Forelimb muscle (tissue), 1 donor: Measurements from ENCODE around the gene MED29. TPM values are rescaled to one million over a fixed set of nuclear protein-coding genes. Genes with fewer than 3 reads are reported as not detected.
A peak's percentile ranks its signal among the peaks of the same experiment; 100 is the strongest.

ENCODE experiments used
- DNase-seq: peaks from one replicate; pipeline ENCODE4 v3.0.0-alpha.2; 2013; ENCODE audit warnings: low read depth
- polyA plus RNA-seq: library from polyadenylated mRNA; unstranded; fragments of 120-200 nt; gene quantifications from one replicate; pipeline ENCODE4 v1.2.1, GENCODE V29; 2013; ENCODE audit not compliant: insufficient read length

Gene MED29
- polyA plus RNA-seq, 1 donor = 23.9 TPM

DNA sequence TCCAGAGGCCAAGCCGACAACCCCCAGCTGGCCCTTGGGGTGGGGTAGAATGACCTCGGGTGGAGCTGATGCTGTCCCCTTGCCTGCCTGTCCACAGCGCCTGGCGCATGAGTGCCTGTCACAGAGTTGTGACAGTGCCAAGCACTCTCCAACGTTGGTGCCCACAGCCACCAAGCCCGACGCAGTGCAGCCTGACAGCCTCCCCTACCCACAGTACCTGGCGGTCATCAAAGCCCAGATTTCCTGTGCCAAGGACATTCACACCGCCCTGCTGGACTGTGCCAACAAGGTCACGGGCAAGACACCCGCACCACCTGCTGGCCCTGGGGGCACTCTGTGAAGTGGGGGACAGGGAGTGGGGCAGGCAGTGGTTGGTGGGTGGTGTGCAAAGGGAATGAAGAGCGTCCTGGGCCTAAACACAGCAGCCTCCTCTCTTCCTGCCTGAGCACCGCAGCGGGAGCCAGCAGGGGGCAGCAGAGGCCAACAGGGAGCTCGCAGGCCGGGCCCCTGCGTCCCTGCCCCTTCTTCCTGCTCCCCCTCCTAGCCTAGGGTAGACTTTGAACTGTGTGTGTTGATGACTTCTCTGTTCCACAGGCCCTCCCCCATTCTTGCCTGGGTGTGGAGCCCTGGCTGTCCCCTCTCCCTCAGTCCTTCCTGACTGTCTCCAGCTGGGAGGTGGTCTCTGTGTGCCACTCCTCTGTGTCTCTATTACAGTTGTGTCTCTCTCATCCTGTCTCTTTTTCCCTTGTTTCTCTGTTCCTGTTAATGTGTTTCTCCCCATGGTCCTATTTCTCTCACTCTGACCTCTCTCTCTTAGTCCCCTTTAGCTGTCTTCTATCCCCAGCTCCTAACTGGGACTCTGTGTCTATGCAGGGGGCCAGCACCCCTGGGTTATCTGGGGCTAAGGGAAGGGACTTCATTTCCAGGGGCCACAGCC lies 6.5 kb downstream of the MED29 start:
- DNase-seq = no peak

DNA sequence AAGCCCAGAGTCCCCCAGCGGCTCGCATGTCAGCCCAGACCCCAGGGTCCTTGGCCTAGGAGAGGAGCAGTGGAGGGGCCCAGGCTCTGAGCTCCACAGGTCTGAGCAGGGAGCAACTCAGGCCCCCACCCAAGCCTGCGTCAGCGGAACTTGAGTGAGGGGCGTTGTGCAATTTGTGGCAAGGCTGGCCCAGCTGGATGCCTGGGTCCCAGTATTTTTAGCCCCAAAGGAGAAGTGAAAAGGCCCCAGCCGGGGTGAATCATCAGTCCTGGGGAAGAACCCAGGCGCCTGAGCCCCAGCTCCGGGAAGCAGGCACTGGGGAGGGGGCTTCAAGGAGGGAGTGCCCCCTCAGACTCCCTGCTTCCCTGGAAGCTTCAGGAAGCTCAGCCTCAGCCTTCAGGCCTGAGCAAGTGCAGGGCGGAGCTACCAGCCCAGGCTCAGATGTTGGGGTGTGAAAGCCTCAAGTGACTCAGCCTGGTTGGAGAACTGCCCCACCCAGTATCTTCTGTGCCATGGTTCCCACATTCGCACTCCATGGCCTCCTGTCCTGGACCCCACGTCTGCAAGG lies 7.2 kb downstream of the MED29 start:
- DNase-seq = no peak

GRCh38 chr19:39399668-39400050 lies 8.5 kb downstream of the MED29 start:
- DNase-seq = no peak

- DNase-seq = no peak
Observed at GRCh38 chr19:39400061-39400460, 8.9 kb downstream of the MED29 start.

DNA sequence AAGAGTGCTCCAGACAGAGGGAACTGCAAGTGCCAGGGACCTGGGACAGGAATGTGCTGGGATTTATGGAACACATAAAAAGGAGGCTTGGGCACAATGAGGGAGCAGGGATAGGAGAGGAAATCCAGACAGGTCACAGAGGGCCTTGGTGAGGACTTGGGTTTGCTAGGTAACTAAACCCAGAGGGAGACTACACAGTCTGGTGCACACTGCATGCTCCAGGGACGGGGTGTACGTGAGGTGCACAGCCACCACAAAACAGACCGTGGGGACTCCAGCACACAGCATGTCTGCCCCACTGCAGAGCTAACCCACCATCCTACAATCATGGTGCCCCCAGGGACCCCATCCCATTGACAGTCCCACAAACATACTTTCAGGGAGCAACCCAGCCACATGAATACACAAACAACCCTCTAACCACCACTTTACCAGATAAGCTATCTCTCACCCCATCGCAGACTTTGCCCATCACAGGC lies 9.9 kb downstream of the MED29 start:
- DNase-seq = no peak

- no peak for DNase-seq
Observed at GRCh38 chr19:39401549-39402345, 10.6 kb downstream of the MED29 start.

GRCh38 chr19:39402346-39403300 lies 11.4 kb downstream of the MED29 start:
- DNase-seq = peak; percentile 84

DNA sequence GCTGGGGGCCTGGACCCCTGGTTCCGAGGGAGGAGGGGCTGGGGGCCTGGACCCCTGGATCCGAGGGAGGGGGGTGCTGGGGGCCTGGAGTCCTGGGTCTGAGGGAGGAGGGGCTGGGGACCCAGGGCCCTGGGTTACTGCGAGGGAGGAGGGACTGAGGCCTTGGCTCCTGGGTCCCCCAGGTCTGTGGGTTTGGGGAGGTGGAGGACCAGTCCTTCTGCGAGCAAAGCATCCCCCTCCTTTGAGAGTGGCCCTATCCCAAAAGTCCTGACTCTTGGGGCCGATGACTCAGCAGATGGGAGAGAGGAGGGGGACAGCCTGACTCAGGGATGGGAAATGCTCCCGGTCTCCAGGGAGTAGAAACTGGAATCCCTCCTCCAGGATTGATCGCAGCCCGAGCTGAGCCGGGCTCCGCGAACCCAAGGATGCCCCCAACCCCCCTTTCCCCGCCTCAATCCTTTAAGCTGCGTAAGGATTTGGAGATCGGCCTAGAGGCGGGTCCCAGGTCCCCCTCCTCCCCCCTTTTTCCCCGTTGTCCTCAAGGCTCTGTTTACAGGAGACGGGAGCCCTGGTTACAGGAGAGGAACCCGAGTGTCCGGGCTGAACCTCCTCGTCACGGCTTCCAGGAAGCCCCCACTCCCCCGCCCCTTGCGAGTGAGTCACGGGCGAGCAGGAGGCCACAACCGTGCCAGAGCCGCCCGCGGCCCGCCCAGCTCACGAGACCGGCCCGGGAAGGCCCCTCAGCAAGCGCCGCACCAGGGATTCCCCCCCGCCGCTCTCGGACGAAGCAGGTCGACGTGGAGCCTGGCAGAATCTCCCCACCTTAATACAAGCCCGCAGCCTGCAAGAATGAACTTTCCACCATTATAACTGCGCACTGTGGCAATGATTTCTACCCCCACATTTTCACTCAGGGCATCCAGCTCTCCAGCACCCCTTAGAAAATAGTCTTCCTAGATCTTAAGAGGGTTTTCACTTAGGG lies 12.4 kb downstream of the MED29 start:
- peak; percentile 92 for DNase-seq

DNA sequence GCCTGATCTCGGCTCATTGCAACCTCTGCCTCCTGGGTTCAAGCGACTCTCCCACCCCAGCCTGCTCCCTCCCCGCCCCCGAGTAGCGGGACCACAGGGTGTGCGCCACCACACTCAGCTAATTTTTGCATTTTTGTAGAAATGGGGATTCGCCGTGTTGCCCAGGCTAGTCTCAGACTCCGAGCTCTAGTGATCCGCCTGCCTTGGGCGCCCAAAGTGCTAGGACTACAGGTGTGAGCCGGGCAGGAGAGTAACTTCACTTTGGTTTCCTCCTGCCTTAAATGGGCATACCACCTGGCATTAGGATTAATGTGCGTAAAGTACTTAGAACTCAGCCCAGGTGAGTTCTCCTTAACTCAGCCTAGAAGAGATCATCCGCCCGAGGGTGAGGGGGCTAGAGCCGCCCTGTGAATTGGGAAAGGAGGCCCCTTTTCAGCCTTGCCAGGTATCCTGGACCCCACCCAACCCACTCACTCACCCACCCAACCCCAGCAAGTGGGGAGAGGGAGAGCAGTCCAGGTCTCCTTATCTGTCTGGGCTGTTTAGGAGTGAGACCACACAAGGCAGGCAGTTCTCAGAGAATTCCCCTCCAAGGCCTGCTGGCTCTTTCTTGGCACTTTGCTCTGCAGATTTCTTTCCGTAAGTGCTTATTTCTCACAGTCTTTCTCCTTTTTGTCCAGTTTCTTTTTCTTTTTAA lies 14.2 kb downstream of the MED29 start:
- no peak for DNase-seq

DNA sequence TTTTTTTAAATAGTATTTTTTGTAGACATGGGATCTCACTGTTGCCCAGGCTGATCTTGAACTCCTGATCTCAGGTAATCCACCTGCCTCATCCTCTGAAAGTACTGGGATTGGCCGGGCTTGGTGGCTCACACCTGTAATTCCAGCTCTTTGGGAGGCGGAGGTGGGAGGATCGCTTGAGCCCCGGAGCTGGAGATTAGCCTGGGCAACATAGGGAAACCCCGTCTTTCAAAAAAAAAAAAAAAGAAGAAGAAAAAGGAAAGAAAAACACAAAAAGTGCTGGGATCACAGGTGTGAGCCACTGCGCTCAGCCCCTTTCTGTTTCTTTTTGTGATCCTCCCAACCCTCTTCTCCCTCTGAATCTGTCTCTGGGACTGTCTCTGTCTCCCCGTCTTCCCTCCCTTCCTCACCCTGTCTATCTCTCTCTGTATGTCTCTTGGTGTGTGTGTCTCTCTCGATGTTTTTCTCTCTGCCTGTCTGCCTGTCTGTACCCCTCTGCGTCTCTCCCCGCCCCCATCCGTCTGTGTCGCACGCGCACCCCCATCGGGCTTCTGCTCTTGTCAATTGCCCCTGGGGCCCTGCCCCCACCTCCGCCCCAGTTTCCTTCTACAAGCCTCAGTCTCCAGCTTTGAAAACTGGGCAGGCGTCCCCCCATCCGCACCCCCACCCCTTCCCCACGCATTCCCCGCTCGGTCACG lies 14.9 kb downstream of the MED29 start:
- DNase-seq = no peak

DNA sequence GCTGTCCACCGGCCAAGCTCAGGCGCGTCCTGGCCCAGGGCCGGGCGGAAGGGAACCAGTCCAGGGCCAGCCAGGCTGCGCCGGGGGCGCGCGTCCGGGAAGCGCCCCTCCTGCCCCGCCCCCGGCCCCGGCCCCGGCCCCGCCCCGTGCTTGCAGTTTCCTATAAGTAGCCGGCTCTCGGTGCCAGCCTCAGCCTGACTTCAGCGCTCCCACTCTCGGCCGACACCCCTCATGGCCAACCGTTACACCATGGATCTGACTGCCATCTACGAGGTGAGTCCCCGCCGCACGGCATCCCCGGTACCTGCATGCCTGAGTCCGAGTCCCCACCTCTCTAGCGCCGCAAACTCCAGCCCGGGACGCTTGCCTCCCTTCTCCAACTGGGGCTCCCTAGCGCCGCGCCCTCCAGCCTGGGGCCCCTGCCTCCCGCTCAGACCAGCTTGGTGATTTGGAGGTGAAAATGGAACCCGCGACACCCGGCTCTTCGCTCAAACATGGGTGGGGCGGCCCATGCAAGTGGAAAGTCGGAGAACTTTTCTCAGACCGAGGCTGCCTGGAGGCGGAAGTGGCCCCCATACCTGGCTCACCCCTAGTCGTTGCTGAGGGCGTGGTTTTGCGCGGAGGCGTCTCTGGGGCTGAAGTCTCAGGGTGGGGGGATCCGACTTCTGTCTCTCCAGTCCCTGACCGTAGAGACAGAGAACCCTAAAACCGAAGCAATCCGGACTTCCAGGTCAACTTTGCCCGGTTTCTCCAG lies 15.7 kb downstream of the MED29 start, which contains the start of gene ZFP36:
Gene ZFP36 (plus strand): TSS at position 192 of the 754 bp plus-strand sequence. CDS start 58 bp downstream, at position 250.
- DNase-seq = no peak

- no peak for DNase-seq
Observed at GRCh38 chr19:39407410-39407659, 16.2 kb downstream of the MED29 start.

- DNase-seq = no peak
Observed at GRCh38 chr19:39407660-39408391, 16.6 kb downstream of the MED29 start.

- DNase-seq = no peak
Observed at GRCh38 chr19:39408392-39409207, 17.4 kb downstream of the MED29 start.

DNA sequence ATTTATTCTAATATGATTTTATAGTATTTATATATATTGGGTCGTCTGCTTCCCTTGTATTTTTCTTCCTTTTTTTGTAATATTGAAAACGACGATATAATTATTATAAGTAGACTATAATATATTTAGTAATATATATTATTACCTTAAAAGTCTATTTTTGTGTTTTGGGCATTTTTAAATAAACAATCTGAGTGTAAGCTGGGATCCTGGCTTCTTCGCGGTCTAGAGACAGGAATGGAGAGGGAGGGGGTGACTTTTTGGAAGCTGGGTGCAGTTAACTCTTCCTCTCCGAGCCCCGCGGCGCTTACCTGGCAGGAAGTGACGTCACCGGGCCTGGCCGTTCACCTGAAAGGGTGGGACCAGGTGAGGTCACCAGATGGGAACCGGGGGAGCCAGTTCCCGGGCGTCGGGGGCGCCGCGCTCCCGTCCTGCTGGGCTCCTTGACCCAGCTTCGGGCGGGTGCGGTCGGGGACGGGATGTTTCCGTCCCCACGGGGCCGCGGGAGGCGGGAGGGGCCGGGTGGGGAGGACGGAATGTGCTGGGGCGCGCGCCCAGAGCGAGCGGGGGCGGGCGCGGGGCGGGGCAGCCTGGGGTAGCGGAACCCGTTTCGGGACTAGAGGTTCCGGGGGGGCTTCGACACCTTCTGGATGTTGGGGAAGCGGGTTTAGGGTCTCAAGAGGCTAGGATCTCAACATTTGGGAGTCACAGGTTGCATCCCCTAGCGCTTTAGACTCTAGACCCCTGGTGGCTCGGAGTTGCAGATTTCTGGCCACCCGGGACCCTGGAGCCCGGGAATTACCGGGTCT lies 18.2 kb downstream of the MED29 start:
- no peak for DNase-seq
